Endodermal cell (in vitro differentiated cells): ENCODE results near the gene SUGCT. TPM values are rescaled to one million over a fixed set of nuclear protein-coding genes. Genes with fewer than 3 reads are reported as not detected.

Experiments used
- DNase-seq: peaks from one replicate; pipeline ENCODE4 v3.0.0-alpha.2; 2017
- H3K27ac ChIP-seq: 2 replicates; pipeline ENCODE4 v1.5.1; 2013; ENCODE audit warnings: mild to moderate bottlenecking, low read depth, low read length, moderate library complexity
- H3K27me3 ChIP-seq: 2 replicates; pipeline ENCODE4 v1.6.1; 2013; ENCODE audit warnings: mild to moderate bottlenecking, low read length, moderate library complexity; ENCODE audit not compliant: insufficient read depth, control insufficient read depth, poor library complexity, severe bottlenecking
- H3K36me3 ChIP-seq: 2 replicates; pipeline ENCODE4 v1.7.0; 2013; ENCODE audit warnings: mild to moderate bottlenecking, low read length, moderate library complexity; ENCODE audit not compliant: control insufficient read depth, insufficient read depth
- H3K4me1 ChIP-seq: one replicate; pipeline ENCODE4 v1.7.0; 2013; ENCODE audit warnings: low read length; ENCODE audit not compliant: control insufficient read depth, insufficient read depth
- H3K4me3 ChIP-seq: 2 replicates; pipeline ENCODE4 v1.5.1; 2013; ENCODE audit warnings: mild to moderate bottlenecking, low read length, moderate library complexity
- H3K9ac ChIP-seq: 2 replicates; pipeline ENCODE4 v1.6.1; 2013; ENCODE audit warnings: mild to moderate bottlenecking, low read length, moderate library complexity; ENCODE audit not compliant: poor library complexity, severe bottlenecking; ENCODE audit errors: extremely low read depth
- H3K9me3 ChIP-seq: 2 replicates; pipeline ENCODE4 v1.6.1; 2013; ENCODE audit warnings: mild to moderate bottlenecking, low read length, moderate library complexity; ENCODE audit not compliant: control insufficient read depth
- H3K27ac Mint-ChIP-seq: 2 replicates; pipeline ENCODE4 v1.8.0; 2020; ENCODE audit warnings: mixed read lengths
- H3K27me3 Mint-ChIP-seq: 2 replicates; pipeline ENCODE4 v1.8.0; 2021; ENCODE audit warnings: mild to moderate bottlenecking, mixed read lengths; ENCODE audit not compliant: insufficient read depth
- H3K36me3 Mint-ChIP-seq: 2 replicates; pipeline ENCODE4 v1.8.0; 2020; ENCODE audit warnings: low read depth, mixed read lengths
- H3K4me1 Mint-ChIP-seq: 2 replicates; pipeline ENCODE4 v1.8.0; 2020; ENCODE audit warnings: mixed read lengths
- H3K4me3 Mint-ChIP-seq: 2 replicates; pipeline ENCODE4 v1.8.0; 2020; ENCODE audit warnings: mild to moderate bottlenecking, moderate library complexity, mixed read lengths
- H3K9me3 Mint-ChIP-seq: 2 replicates; pipeline ENCODE4 v1.8.0; 2020; ENCODE audit warnings: mild to moderate bottlenecking, mixed read lengths
- CTCF ChIP-seq: fragments of 200-600 bp; sonication (generic); conservative IDR thresholded peaks from 2 replicates; pipeline ENCODE4 v1.5.0; 2021; ENCODE audit warnings: antibody characterized with exemption, mild to moderate bottlenecking
- WGBS, 2 experiments: methylation state at CpG; one replicate each; pipeline versions ENCODE4 v1.1.5 to v1.1.7; 2013; ENCODE audit warnings: missing lambda C conversion rate in 2 of 2, mixed read lengths in 1 of 2; ENCODE audit not compliant: insufficient coverage in 1 of 2, insufficient read length in 1 of 2; 5-methylcytosine and 5-hydroxymethylcytosine counted together
- total RNA-seq, 2 donors: library from RNA; stranded (reverse); fragmentation: NEBNext Ultra II Directional in 1 of 2; extraction: Animal tissue kit (Norgen Biotek cat#: 25700) in 1 of 2; gene quantifications; 2 replicates in 1 of 2; 3 replicates in 1 of 2; pipeline ENCODE4 v1.2.1, GENCODE V29; 2021

The SUGCT gene
- total RNA-seq, 2 donors from 2014 or later: 3.6 to 3.9 TPM

- no peaks in the 10 kb centered on the region for H3K36me3 ChIP-seq
- H3K9ac ChIP-seq: no peak overlapping the region
- no peak overlapping the region for H3K4me3 Mint-ChIP-seq
- no peak for DNase-seq
- no peaks in the 10 kb centered on the region for H3K36me3 Mint-ChIP-seq
- WGBS, 2 experiments: 91 to 93% methylated on average over 4 to 5 of the region's 5 CpGs
- H3K4me1 Mint-ChIP-seq: no peaks in the 10 kb centered on the region
- H3K27me3 ChIP-seq: no peaks in the 10 kb centered on the region
- H3K9me3 Mint-ChIP-seq: no peaks in the 10 kb centered on the region
- TF ChIP-seq CTCF: no peak
- no peaks in the 10 kb centered on the region for H3K27me3 Mint-ChIP-seq
- no peak overlapping the region for H3K4me3 ChIP-seq
- H3K27ac ChIP-seq: no peak overlapping the region
- H3K4me1 ChIP-seq: no peaks in the 10 kb centered on the region
- no peaks in the 10 kb centered on the region for H3K9me3 ChIP-seq
- H3K27ac Mint-ChIP-seq: peak overlapping the region; percentile 33
Measured at GRCh38 chr7:40629891-40630290, 495.1 kb downstream of the SUGCT start.

GRCh38 chr7:40634118-40634517 is 499.3 kb downstream of the SUGCT start:
- H3K27ac Mint-ChIP-seq: no peak overlapping the region
- H3K4me1 Mint-ChIP-seq: no peaks in the 10 kb centered on the region
- Histone ChIP-seq H3K36me3 (no peaks in the 10 kb centered on the region), H3K27ac (no peak overlapping the region), H3K9me3 (no peaks in the 10 kb centered on the region), H3K4me1 (no peaks in the 10 kb centered on the region), H3K9ac (no peak overlapping the region), H3K27me3 (no peaks in the 10 kb centered on the region), H3K4me3 (no peak overlapping the region)
- H3K9me3 Mint-ChIP-seq: no peaks in the 10 kb centered on the region
- TF ChIP-seq CTCF: no peak
- no peaks in the 10 kb centered on the region for H3K27me3 Mint-ChIP-seq
- no peaks in the 10 kb centered on the region for H3K36me3 Mint-ChIP-seq
- no peak overlapping the region for H3K4me3 Mint-ChIP-seq
- WGBS, 2 experiments: 91 to 100% methylated on average over 2 to 8 of the region's 8 CpGs
- no peak for DNase-seq

- Mint-ChIP-seq H3K36me3 (no peaks in the 10 kb centered on the region), H3K9me3 (no peaks in the 10 kb centered on the region), H3K27me3 (no peaks in the 10 kb centered on the region), H3K4me3 (no peak overlapping the region), H3K4me1 (no peaks in the 10 kb centered on the region), H3K27ac (no peak overlapping the region)
- no peaks in the 10 kb centered on the region for H3K27me3 ChIP-seq
- no peak for TF ChIP-seq CTCF
- no peaks in the 10 kb centered on the region for H3K36me3 ChIP-seq
- no peaks in the 10 kb centered on the region for H3K9me3 ChIP-seq
- H3K4me3 ChIP-seq: no peak overlapping the region
- no peaks in the 10 kb centered on the region for H3K4me1 ChIP-seq
- WGBS, 2 experiments: 98 to 100% methylated on average over 1 to 6 of the region's 7 CpGs
- H3K9ac ChIP-seq: no peak overlapping the region
- no peak for DNase-seq
- no peak overlapping the region for H3K27ac ChIP-seq
Measured at GRCh38 chr7:40638545-40639320, 503.9 kb downstream of the SUGCT start.
